Measurements from ENCODE around the gene NRARP. TPM values are rescaled to one million over a fixed set of nuclear protein-coding genes. Genes with fewer than 3 reads are reported as not detected.
A peak's percentile ranks its signal among the peaks of the same experiment; 100 is the strongest.

The NRARP gene
- total RNA-seq, 2 experiments from 2014 or later: 6.9 to 8.9 TPM

DNA sequence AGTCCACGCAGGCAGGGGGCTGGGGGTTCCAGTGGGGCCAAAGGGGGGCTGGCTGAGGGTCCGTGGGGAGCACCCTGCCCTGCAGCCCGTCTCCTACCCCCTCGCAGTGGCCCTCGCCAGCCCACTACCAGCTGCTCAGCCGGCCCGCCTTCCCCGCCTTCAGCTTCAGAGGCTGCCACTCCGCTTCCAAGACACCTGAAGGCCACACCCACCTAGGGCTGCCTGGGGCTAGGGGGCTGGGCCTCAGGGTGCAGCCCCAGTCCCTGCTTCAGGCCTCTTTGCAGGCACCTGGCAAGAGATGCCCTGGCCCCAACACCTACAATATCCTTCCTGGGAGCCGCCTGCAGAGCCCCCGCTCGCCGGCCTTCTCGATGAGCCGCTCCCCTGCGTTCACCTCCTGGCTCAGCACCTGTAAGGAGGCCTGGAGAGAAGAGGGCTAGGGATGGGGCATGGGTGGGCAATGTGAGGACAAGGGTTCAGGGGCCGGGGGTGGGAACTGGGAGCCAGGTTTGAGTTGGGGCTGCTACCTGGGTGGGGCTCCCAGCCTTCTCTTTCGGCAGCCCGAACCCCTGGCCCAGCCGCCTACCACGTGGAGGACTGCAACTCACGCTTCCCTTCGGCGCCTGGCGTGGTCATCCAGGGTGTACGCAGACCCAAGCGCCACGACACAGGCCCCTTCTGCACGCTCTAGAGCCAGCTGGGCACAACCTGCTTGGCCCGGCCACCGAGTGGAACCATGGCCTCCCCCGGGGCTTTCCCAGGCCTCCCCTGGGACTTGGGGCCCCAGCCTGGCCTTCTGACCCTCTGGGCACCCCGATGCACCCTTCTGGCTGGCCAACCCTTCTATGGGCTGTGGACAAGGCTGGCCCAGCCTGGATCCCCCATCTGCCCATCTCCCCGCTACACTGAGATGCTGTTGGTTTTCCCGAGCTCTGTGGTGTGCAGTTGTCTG, 49.2 kb downstream of the NRARP start:
- CTCF ChIA-PET (ENCODE audit: unreplicated experiment): interaction anchor here (0.6 kb wide), 1 partner anchor 90 kb away, joined by 8 read pairs; no protein-coding TSS in a partner anchor
- Histone ChIP-seq H4K20me1 (ENCODE audit: insufficient read depth, low read length) (peaks cover 5% of the 10 kb centered on the region; the same call in 1 of the 2 replicates), H3K9me3 (ENCODE audit: low read length) (no peaks in the 10 kb centered on the region), H3K36me3 (ENCODE audit: insufficient read depth, low read length) (peaks cover 20% of the 10 kb centered on the region; the same call in 1 of the 2 replicates), H3K4me2 (ENCODE audit: low read length) (peak overlapping the region; percentile 94), H3K9me2 (ENCODE audit: insufficient read depth, low read length) (no peaks in the 10 kb centered on the region), H3K4me3 (ENCODE audit: low read depth, low read length, poor library complexity, severe bottlenecking) (peak overlapping the region; percentile 98), H2AFZ (ENCODE audit: low read length) (no peak overlapping the region), H3K27ac (ENCODE audit: low read depth, low read length, poor library complexity, severe bottlenecking) (peak overlapping the region; percentile 58), H3K79me2 (ENCODE audit: insufficient read depth, low read depth, low read length) (peaks cover 20% of the 10 kb centered on the region), H3K4me1 (ENCODE audit: insufficient read depth, low read length, poor library complexity, severe bottlenecking) (peaks cover 43% of the 10 kb centered on the region)
- POLR2A ChIA-PET: interaction anchor here (1.0 to 4.4 kb wide), 4 partner anchors 10 to 22 kb away, joined by 3 to 26 read pairs (median 8); partner anchors contain the start of gene TUBB4B
- intact Hi-C loops (cut with micrococcal nuclease; ENCODE audit: unreplicated experiment): no loop called here
- no TSS peak for BruUV-seq (replicated peaks)
- no peak for TF ChIP-seq EZH2phosphoT487 (IDR thresholded peaks at IDR 0.05; ENCODE audit: borderline replicate concordance, low read depth, low read length)
- TF ChIP-seq, protein P1, sequence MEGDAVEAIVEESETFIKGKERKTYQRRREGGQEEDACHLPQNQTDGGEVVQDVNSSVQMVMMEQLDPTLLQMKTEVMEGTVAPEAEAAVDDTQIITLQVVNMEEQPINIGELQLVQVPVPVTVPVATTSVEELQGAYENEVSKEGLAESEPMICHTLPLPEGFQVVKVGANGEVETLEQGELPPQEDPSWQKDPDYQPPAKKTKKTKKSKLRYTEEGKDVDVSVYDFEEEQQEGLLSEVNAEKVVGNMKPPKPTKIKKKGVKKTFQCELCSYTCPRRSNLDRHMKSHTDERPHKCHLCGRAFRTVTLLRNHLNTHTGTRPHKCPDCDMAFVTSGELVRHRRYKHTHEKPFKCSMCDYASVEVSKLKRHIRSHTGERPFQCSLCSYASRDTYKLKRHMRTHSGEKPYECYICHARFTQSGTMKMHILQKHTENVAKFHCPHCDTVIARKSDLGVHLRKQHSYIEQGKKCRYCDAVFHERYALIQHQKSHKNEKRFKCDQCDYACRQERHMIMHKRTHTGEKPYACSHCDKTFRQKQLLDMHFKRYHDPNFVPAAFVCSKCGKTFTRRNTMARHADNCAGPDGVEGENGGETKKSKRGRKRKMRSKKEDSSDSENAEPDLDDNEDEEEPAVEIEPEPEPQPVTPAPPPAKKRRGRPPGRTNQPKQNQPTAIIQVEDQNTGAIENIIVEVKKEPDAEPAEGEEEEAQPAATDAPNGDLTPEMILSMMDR (conservative IDR thresholded peaks at IDR 0.05; ENCODE audit: low read length): no peak
- peak; percentile 76 for DNase-seq (ENCODE audit: low spot score)

DNA sequence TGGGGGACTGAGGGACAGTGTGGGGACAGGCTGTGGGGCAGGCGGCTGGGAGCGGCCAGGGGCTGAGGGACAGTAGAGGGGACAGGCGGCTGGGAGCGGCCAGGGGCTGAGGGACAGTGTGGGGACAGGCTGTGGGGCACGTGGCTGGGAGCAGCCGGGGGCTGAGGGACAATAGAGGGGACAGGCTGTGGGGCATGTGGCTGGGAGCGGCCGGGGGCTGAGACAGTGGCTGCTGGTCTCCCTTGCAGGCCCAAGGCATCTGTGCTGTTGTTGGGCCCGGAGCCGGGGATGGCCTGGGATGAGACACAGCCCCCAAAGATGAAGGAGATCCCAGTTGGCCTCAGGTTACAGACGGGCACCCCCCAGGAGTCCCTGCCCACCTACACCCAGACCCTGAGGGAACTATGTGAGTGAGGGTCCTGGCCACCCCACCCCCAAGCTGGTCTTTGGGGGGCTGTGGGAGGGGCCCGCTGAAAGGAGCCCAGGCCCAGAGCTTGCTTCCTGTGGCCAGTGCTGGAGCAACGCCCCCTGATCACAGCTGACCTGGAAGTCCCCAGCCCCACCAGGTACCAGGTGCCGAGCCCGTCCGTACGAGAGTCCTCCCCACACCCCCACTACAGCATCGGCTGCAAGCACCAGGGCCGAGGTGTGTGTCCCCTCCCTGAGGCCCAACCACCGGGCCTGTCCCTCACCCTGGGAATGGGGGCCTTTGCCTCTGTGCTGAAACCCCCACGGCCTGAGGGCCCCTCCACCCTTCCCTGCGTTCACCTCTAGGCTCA, 50.4 kb downstream of the NRARP start:
- Histone ChIP-seq H3K79me2 (ENCODE audit: insufficient read depth, low read depth, low read length) (peaks cover 14% of the 10 kb centered on the region), H3K9me2 (ENCODE audit: insufficient read depth, low read length) (no peaks in the 10 kb centered on the region), H4K20me1 (ENCODE audit: insufficient read depth, low read length) (peaks cover 5% of the 10 kb centered on the region; the same call in 1 of the 2 replicates), H3K4me3 (ENCODE audit: low read depth, low read length, poor library complexity, severe bottlenecking) (no peak overlapping the region), H3K4me2 (ENCODE audit: low read length) (peak overlapping the region; percentile 94; the same call in 1 of the 2 replicates), H3K9me3 (ENCODE audit: low read length) (no peaks in the 10 kb centered on the region), H3K27ac (ENCODE audit: low read depth, low read length, poor library complexity, severe bottlenecking) (no peak overlapping the region), H3K4me1 (ENCODE audit: insufficient read depth, low read length, poor library complexity, severe bottlenecking) (peaks cover 42% of the 10 kb centered on the region), H2AFZ (ENCODE audit: low read length) (no peak overlapping the region), H3K36me3 (ENCODE audit: insufficient read depth, low read length) (peaks cover 13% of the 10 kb centered on the region; the same call in 1 of the 2 replicates)
- no TSS peak for BruUV-seq (replicated peaks)
- ChIA-PET CTCF (ENCODE audit: unreplicated experiment) (interaction anchor here (0.6 kb wide), 1 partner anchor 91 kb away, joined by 8 read pairs; no protein-coding TSS in a partner anchor), POLR2A (no interaction called here)
- intact Hi-C loops (cut with micrococcal nuclease; ENCODE audit: unreplicated experiment): no loop called here
- TF ChIP-seq EZH2phosphoT487 (IDR thresholded peaks at IDR 0.05; ENCODE audit: borderline replicate concordance, low read depth, low read length): no peak
- TF ChIP-seq, protein P1 (conservative IDR thresholded peaks at IDR 0.05; ENCODE audit: low read length): no peak
- no peak for DNase-seq (ENCODE audit: low spot score)
